ENCODE results near the gene ZNF212.

ZNF212 gene

DNA sequence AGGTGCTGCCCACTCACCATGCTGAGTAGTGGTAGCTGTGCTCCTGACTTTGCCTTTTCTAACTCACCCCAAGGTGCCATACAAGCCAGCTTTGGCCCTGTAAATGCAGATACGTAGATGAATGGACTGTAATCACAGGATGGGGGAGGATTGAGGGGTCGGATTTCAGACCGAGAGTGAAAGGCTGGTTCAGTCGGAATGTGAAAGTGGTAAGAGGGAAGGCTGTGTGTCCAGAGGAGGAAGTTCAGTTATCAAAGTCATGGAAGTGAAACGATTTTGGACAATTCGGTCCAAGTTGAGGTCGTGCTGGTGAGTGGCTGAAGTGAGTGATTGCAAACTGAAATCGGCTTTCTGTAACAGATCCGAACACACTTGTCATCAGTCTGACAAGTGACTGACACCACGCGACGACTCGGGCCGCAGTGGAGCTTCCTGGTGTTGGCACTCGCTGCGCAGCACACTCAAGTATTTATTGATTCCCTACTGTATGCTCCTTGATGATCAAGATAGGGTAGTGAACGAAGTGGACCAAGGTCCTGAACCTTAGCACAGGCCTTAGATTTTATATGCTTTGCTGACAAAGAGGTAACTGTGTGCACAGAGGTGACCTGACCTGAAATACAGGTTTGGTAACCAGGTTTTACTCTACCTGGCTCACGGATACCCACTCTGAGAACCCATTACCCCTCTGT lies 33.6 kb upstream of the ZNF212 start:
- peaks cover 72% of the 10 kb centered on the region for H3K36me3 ChIP-seq (ENCODE audit: control insufficient read depth, low read depth, low read length)
- peaks cover 11% of the 10 kb centered on the region for H3K4me1 ChIP-seq (ENCODE audit: control insufficient read depth, low read depth, low read length)
- no peak overlapping the region for H3K4me3 ChIP-seq (ENCODE audit: low read length)
- H3K27ac ChIP-seq (ENCODE audit: low read length) = no peak overlapping the region
- H3K27me3 ChIP-seq (ENCODE audit: control insufficient read depth, insufficient read depth, low read length) = no peaks in the 10 kb centered on the region
- H3K9me3 ChIP-seq (ENCODE audit: control insufficient read depth, low read depth, low read length) = no peaks in the 10 kb centered on the region
- H3K9ac ChIP-seq (ENCODE audit: low read length) = no peak overlapping the region

- no peak overlapping the region for H3K27ac ChIP-seq (ENCODE audit: low read length)
- H3K4me3 ChIP-seq (ENCODE audit: low read length) = no peak overlapping the region
- peaks cover 78% of the 10 kb centered on the region for H3K36me3 ChIP-seq (ENCODE audit: control insufficient read depth, low read depth, low read length)
- H3K27me3 ChIP-seq (ENCODE audit: control insufficient read depth, insufficient read depth, low read length) = no peaks in the 10 kb centered on the region
- no peak overlapping the region for H3K9ac ChIP-seq (ENCODE audit: low read length)
- H3K9me3 ChIP-seq (ENCODE audit: control insufficient read depth, low read depth, low read length) = no peaks in the 10 kb centered on the region
- H3K4me1 ChIP-seq (ENCODE audit: control insufficient read depth, low read depth, low read length) = peaks cover 11% of the 10 kb centered on the region
Observed at GRCh38 chr7:149207324-149208035, 32.0 kb upstream of the ZNF212 start.

DNA sequence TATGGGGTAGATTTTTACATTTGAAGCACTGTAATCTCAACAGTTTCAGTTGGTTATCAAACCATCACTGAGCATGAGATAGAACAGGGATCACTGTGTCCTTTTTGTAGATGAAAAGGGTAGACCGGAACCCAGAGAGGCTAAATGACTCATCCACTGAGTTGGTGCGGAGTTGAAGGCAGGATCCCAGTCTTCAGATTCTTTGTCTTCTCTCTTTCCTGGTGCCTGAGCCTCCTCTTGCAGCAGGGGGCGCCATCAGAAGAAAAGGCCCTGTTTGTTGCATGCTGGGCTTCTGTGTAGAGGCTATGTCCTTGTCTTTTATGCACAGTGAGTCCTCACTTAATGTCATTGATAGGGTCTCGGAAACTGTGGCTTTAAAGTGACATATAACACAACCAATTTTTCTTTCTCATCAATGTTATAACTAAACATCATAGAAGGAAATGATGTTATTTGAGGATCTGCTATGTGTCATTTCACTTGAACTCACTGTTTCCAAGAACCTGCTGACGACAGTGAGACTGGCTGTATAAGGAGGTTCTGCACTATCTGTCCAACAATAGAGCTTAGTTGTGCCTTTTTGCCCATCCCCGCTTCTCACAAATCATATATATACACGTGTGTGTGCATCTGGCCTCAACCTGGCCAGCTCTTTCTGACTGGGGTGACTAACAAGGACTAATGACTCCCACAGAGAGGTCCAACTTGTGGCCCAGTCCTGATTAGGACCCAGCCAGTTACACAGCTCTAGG lies 29.8 kb upstream of the ZNF212 start:
- H3K27me3 ChIP-seq (ENCODE audit: control insufficient read depth, insufficient read depth, low read length) = no peaks in the 10 kb centered on the region
- no peaks in the 10 kb centered on the region for H3K9me3 ChIP-seq (ENCODE audit: control insufficient read depth, low read depth, low read length)
- peak overlapping the region; percentile 41 for H3K27ac ChIP-seq (ENCODE audit: low read length)
- H3K4me3 ChIP-seq (ENCODE audit: low read length) = no peak overlapping the region
- no peak overlapping the region for H3K9ac ChIP-seq (ENCODE audit: low read length)
- H3K4me1 ChIP-seq (ENCODE audit: control insufficient read depth, low read depth, low read length) = peaks cover 11% of the 10 kb centered on the region
- H3K36me3 ChIP-seq (ENCODE audit: control insufficient read depth, low read depth, low read length) = peaks cover 78% of the 10 kb centered on the region

DNA sequence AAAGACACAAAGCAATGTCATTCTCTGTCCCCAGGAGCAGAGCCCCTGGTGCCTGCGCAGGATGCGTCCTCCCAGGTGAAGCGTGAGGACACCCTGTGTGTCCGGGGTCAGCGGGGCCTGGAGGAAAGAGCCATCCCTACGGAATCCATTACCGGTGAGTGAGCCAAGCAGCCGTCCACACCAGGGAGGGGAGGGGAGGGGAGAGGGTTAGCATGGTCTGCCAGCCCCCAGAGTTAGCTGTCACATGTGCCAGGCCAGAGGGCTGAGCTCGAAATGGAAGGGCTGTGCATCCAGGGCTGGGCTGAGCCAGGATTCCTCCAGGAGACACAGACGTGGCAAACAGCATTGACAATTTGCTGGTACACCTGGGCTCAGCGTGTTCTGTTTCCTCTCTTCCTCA lies 28.9 kb upstream of the ZNF212 start:
- H3K27ac ChIP-seq (ENCODE audit: low read length) = no peak overlapping the region
- peaks cover 85% of the 10 kb centered on the region for H3K36me3 ChIP-seq (ENCODE audit: control insufficient read depth, low read depth, low read length)
- H3K9ac ChIP-seq (ENCODE audit: low read length) = no peak overlapping the region
- peaks cover 9% of the 10 kb centered on the region for H3K4me1 ChIP-seq (ENCODE audit: control insufficient read depth, low read depth, low read length)
- H3K27me3 ChIP-seq (ENCODE audit: control insufficient read depth, insufficient read depth, low read length) = no peaks in the 10 kb centered on the region
- H3K9me3 ChIP-seq (ENCODE audit: control insufficient read depth, low read depth, low read length) = no peaks in the 10 kb centered on the region
- H3K4me3 ChIP-seq (ENCODE audit: low read length) = no peak overlapping the region

DNA sequence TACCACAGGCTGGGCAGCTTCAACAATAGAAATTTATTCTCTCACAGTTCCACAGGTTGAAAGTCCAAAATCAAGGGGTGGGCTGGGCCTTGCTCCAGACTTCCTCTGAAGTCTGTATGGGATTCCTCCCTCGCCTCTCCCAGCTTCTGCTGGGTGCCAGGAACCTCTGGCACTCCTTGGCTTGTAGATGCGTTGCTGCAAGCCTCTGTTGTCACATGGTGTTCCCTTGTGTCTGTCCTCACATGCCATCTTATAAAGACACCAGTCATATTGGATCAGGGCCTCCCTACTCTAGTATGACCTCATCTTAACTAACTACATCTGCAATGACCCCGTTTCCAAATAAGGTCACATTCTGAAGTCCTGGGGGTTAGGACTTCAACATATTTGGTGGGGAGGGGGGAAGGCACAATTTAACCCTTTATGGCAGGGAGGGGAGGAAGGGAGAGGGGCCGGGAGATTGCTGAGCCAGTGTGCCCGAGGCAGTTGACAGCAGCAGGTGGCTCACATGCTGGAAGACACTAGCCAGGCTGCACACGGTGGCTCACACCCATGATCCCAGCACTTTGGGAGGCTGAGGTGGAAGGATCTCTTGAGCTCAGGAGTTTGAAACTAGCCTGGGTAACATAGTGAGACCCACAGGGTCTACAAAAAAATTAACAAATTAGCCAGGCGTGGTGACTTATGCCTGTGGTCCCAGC lies 25.3 kb upstream of the ZNF212 start:
- H3K27me3 ChIP-seq (ENCODE audit: control insufficient read depth, insufficient read depth, low read length) = no peaks in the 10 kb centered on the region
- peaks cover 6% of the 10 kb centered on the region for H3K4me1 ChIP-seq (ENCODE audit: control insufficient read depth, low read depth, low read length)
- H3K9ac ChIP-seq (ENCODE audit: low read length) = no peak overlapping the region
- H3K4me3 ChIP-seq (ENCODE audit: low read length) = no peak overlapping the region
- H3K9me3 ChIP-seq (ENCODE audit: control insufficient read depth, low read depth, low read length) = no peaks in the 10 kb centered on the region
- no peak overlapping the region for H3K27ac ChIP-seq (ENCODE audit: low read length)
- peaks cover 80% of the 10 kb centered on the region for H3K36me3 ChIP-seq (ENCODE audit: control insufficient read depth, low read depth, low read length)

- H3K9me3 ChIP-seq (ENCODE audit: control insufficient read depth, low read depth, low read length) = no peaks in the 10 kb centered on the region
- no peak overlapping the region for H3K4me3 ChIP-seq (ENCODE audit: low read length)
- no peak overlapping the region for H3K9ac ChIP-seq (ENCODE audit: low read length)
- no peak overlapping the region for H3K27ac ChIP-seq (ENCODE audit: low read length)
- no peaks in the 10 kb centered on the region for H3K27me3 ChIP-seq (ENCODE audit: control insufficient read depth, insufficient read depth, low read length)
- no peaks in the 10 kb centered on the region for H3K4me1 ChIP-seq (ENCODE audit: control insufficient read depth, low read depth, low read length)
- peaks cover 64% of the 10 kb centered on the region for H3K36me3 ChIP-seq (ENCODE audit: control insufficient read depth, low read depth, low read length)
Observed at GRCh38 chr7:149216402-149216801, 23.0 kb upstream of the ZNF212 start.

GRCh38 chr7:149217570-149217969 lies 21.9 kb upstream of the ZNF212 start:
- Histone ChIP-seq H3K27me3 (ENCODE audit: control insufficient read depth, insufficient read depth, low read length) (no peaks in the 10 kb centered on the region), H3K36me3 (ENCODE audit: control insufficient read depth, low read depth, low read length) (peaks cover 56% of the 10 kb centered on the region), H3K27ac (ENCODE audit: low read length) (no peak overlapping the region)

DNA sequence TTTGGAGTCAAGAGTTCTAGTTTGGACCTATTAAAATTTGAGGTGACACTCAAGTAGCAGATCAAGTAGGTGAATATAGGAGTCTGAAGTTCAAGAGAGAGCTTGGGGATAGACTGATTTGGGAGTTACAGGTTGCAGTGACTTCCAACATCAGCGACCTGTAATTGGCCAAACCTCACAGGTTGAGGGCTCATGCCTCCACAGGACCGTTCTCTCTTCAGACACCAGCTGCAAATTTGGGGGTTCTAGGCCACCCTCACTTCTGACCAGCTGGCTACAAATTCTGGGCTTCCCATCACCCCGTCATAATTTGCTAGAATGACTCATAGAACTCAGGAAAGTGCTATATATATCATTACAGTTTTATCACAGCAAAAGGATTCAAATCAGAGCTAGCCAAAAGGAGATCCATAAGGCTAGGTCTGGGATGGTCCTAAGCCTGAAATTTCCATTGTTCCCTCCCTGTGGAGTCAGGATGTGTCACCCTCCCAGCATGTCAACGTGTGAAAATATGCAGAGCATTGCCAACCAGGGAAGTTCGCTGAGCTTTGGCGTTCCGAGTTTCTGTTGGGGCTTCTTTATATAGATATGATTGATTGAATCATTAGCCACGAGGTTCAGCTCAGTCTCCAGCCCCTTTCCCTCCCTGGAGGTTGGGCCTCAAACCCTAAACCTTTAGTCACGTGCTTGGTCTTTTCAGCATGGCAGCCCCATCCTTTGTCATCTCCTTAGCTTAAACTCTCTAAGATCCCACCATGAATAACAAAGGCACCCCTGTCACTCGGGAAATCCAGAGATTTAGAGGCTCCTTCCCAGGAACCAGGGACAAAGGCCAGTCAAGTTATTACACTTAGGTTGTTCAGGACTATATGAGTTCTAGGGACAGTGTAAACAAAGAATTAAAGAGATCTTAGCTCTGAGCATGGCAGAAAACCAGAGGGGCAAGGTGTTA lies 20.7 kb upstream of the ZNF212 start:
- Histone ChIP-seq H3K27me3 (ENCODE audit: control insufficient read depth, insufficient read depth, low read length) (no peaks in the 10 kb centered on the region), H3K9me3 (ENCODE audit: control insufficient read depth, low read depth, low read length) (no peaks in the 10 kb centered on the region), H3K4me1 (ENCODE audit: control insufficient read depth, low read depth, low read length) (no peaks in the 10 kb centered on the region), H3K4me3 (ENCODE audit: low read length) (no peak overlapping the region), H3K36me3 (ENCODE audit: control insufficient read depth, low read depth, low read length) (peaks cover 44% of the 10 kb centered on the region), H3K27ac (ENCODE audit: low read length) (no peak overlapping the region), H3K9ac (ENCODE audit: low read length) (no peak overlapping the region)

More at GRCh38 chr7:149217570-149217969, 21.9 kb upstream of the ZNF212 start:
- Histone ChIP-seq H3K9ac (ENCODE audit: low read length) (no peak overlapping the region), H3K4me3 (ENCODE audit: low read length) (no peak overlapping the region), H3K4me1 (ENCODE audit: control insufficient read depth, low read depth, low read length) (no peaks in the 10 kb centered on the region), H3K9me3 (ENCODE audit: control insufficient read depth, low read depth, low read length) (no peaks in the 10 kb centered on the region)

GRCh38 chr7:149220534-149220933 lies 18.9 kb upstream of the ZNF212 start:
- H3K9ac ChIP-seq (ENCODE audit: low read length) = no peak overlapping the region
- no peak overlapping the region for H3K4me3 ChIP-seq (ENCODE audit: low read length)
- peaks cover 38% of the 10 kb centered on the region for H3K36me3 ChIP-seq (ENCODE audit: control insufficient read depth, low read depth, low read length)
- no peaks in the 10 kb centered on the region for H3K4me1 ChIP-seq (ENCODE audit: control insufficient read depth, low read depth, low read length)
- H3K27ac ChIP-seq (ENCODE audit: low read length) = no peak overlapping the region
- no peaks in the 10 kb centered on the region for H3K27me3 ChIP-seq (ENCODE audit: control insufficient read depth, insufficient read depth, low read length)
- H3K9me3 ChIP-seq (ENCODE audit: control insufficient read depth, low read depth, low read length) = no peaks in the 10 kb centered on the region

- Histone ChIP-seq H3K36me3 (ENCODE audit: control insufficient read depth, low read depth, low read length) (peaks cover 24% of the 10 kb centered on the region), H3K4me3 (ENCODE audit: low read length) (no peak overlapping the region), H3K4me1 (ENCODE audit: control insufficient read depth, low read depth, low read length) (no peaks in the 10 kb centered on the region), H3K9ac (ENCODE audit: low read length) (no peak overlapping the region), H3K27me3 (ENCODE audit: control insufficient read depth, insufficient read depth, low read length) (no peaks in the 10 kb centered on the region), H3K27ac (ENCODE audit: low read length) (no peak overlapping the region), H3K9me3 (ENCODE audit: control insufficient read depth, low read depth, low read length) (no peaks in the 10 kb centered on the region)
Observed at GRCh38 chr7:149223176-149223575, 16.3 kb upstream of the ZNF212 start.
